Stimulated activated CD4-positive, alpha-beta T cell treated with anti-CD3 and anti-CD28 coated beads, TNF-alpha, amount 100 ng/mL, for 1 hour (primary cell): ENCODE results near the gene USP17L24.
"Not testable (repeated sequence)": the region's sequence is repeated elsewhere in the genome, so short reads cannot be mapped to it uniquely, and the experiment has no call there.

ENCODE experiments used
- DNase-seq, 3 donors: peaks; one replicate each; pipeline ENCODE4 v3.0.0-alpha.2; 2020; ENCODE audit warnings: low read depth in 3 of 3, low spot score in 1 of 3

USP17L24 gene, protein sequence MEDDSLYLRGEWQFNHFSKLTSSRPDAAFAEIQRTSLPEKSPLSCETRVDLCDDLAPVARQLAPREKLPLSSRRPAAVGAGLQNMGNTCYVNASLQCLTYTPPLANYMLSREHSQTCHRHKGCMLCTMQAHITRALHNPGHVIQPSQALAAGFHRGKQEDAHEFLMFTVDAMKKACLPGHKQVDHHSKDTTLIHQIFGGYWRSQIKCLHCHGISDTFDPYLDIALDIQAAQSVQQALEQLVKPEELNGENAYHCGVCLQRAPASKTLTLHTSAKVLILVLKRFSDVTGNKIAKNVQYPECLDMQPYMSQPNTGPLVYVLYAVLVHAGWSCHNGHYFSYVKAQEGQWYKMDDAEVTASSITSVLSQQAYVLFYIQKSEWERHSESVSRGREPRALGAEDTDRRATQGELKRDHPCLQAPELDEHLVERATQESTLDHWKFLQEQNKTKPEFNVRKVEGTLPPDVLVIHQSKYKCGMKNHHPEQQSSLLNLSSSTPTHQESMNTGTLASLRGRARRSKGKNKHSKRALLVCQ

GRCh38 chr4:9324865-9325264 is at the start of gene USP17L24:
Gene USP17L24 (plus strand): TSS chr4:9325165. CDS start chr4:9325165, 0 bp downstream.
- not testable (repeated sequence) for DNase-seq

GRCh38 chr4:9324191-9324590 is 774 bp upstream of the USP17L24 start:
- DNase-seq: not testable (repeated sequence)

DNA sequence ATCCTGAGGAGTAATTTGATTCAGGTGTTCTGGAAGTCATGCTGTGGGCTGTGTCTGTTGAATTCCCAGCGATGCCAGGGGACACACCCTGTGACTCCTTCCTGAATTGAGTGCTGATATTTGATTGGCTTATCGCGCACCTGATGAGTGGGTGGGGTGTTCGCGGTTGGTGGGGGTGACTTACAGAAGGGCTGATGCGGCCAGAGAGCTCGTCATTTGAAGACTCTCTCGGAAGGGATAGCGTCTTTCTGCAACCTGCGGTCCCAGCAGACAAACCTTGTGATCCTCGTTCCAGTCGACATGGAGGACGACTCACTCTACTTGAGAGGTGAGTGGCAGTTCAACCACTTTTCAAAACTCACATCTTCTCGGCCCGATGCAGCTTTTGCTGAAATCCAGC is 4.6 kb downstream of the USP17L24 start, which contains the start of gene USP17L25:
USP17L25 (plus strand) TSS at position 301 of the 400 bp plus-strand sequence; CDS start at position 301, 0 bp downstream.
- DNase-seq: not testable (repeated sequence)

GRCh38 chr4:9334358-9334757 is 9.4 kb downstream of the USP17L24 start, which contains the start of gene USP17L26:
Gene USP17L26 (plus strand): TSS chr4:9334658. CDS start chr4:9334658, 0 bp downstream.
- not testable (repeated sequence) for DNase-seq

- DNase-seq: not testable (repeated sequence)
These were observed 14.1 kb downstream of the USP17L24 start, which contains the start of gene USP17L5 for GRCh38 chr4:9339103-9339502. Gene USP17L5 (plus strand): TSS chr4:9339403. CDS start chr4:9339403, 0 bp downstream.

GRCh38 chr4:9343848-9344247 is 18.9 kb downstream of the USP17L24 start, which contains the start of gene USP17L27:
Gene USP17L27 (plus strand): TSS chr4:9344148. CDS start chr4:9344148, 0 bp downstream.
- DNase-seq: not testable (repeated sequence)

GRCh38 chr4:9348593-9348992 is 23.6 kb downstream of the USP17L24 start, which contains the start of gene USP17L28:
Gene USP17L28 (plus strand): TSS chr4:9348893. CDS start chr4:9348893, 0 bp downstream.
- DNase-seq: not testable (repeated sequence)

- DNase-seq: not testable (repeated sequence)
These were observed 25.9 kb downstream of the USP17L24 start for GRCh38 chr4:9350866-9351265.

- DNase-seq: not testable (repeated sequence)
These were observed 28.4 kb downstream of the USP17L24 start, which contains the start of gene USP17L29 for GRCh38 chr4:9353338-9353737. Gene USP17L29 (plus strand): TSS chr4:9353638. CDS start chr4:9353638, 0 bp downstream.

- not testable (repeated sequence) for DNase-seq
These were observed 37.9 kb downstream of the USP17L24 start, which contains the start of gene USP17L30 for GRCh38 chr4:9362829-9363228. Gene USP17L30 (plus strand): TSS chr4:9363129. CDS start chr4:9363129, 0 bp downstream.
